Smooth muscle cell (in vitro differentiated cells): Measurements from ENCODE around the gene MYBBP1A. TPM values are rescaled to one million over a fixed set of nuclear protein-coding genes. Genes with fewer than 3 reads are reported as not detected.

Source experiments
- DNase-seq: peaks from one replicate; lab custom pipeline; 2025; ENCODE audit not compliant: unreplicated experiment; lab: John Stamatoyannopoulos, UW
- H2AFZ ChIP-seq: fragments of 200-600 bp; sonication (generic); 2 replicates; pipeline ENCODE4 v1.6.0; 2016; ENCODE audit warnings: antibody characterized with exemption, low read depth, mild to moderate bottlenecking
- H3F3A ChIP-seq: fragments of 200-600 bp; sonication (generic); 2 replicates; pipeline ENCODE4 v1.6.0; 2017; ENCODE audit warnings: antibody characterized with exemption, low read depth
- H3K27ac ChIP-seq: fragments of 200-600 bp; sonication (generic); 2 replicates; pipeline ENCODE4 v1.5.1; 2016; ENCODE audit warnings: low read depth, mild to moderate bottlenecking
- H3K27me3 ChIP-seq: fragments of 200-600 bp; sonication (generic); 2 replicates; pipeline ENCODE4 v1.6.1; 2016; ENCODE audit warnings: low read depth, mild to moderate bottlenecking
- H3K36me3 ChIP-seq: fragments of 200-600 bp; sonication (generic); 2 replicates; pipeline ENCODE4 v1.5.1; 2016; ENCODE audit warnings: low read depth
- H3K4me1 ChIP-seq: fragments of 200-600 bp; sonication (generic); 2 replicates; pipeline ENCODE4 v1.5.1; 2016; ENCODE audit warnings: low read depth
- H3K4me2 ChIP-seq: fragments of 200-600 bp; sonication (generic); 2 replicates; pipeline ENCODE4 v1.6.0; 2016; ENCODE audit warnings: mild to moderate bottlenecking
- H3K4me3 ChIP-seq: fragments of 200-600 bp; sonication (generic); 2 replicates; pipeline ENCODE4 v1.5.1; 2016; ENCODE audit warnings: mild to moderate bottlenecking
- H3K79me2 ChIP-seq: fragments of 200-600 bp; sonication (generic); 2 replicates; pipeline ENCODE4 v1.6.0; 2016; ENCODE audit warnings: low read depth, mild to moderate bottlenecking
- H3K9ac ChIP-seq: fragments of 200-600 bp; sonication (generic); 2 replicates; pipeline ENCODE4 v1.6.0; 2016; ENCODE audit warnings: low read depth
- H3K9me3 ChIP-seq: fragments of 200-600 bp; sonication (generic); replicated peaks from 2 replicates; pipeline ENCODE4 v1.5.1; 2016; ENCODE audit warnings: low read depth
- H4K20me1 ChIP-seq: fragments of 200-600 bp; sonication (generic); 2 replicates; pipeline ENCODE4 v1.6.0; 2016; ENCODE audit warnings: low read depth
- WGBS: methylation state at CpG from one replicate; pipeline ENCODE4 v1.1.7; 2016; ENCODE audit warnings: low lambda C conversion rate; 5-methylcytosine and 5-hydroxymethylcytosine counted together
- polyA plus RNA-seq: library from polyadenylated mRNA; unstranded; fragments of >200 nt; fragmentation: Nextera tagmentation; extraction: Ambion mirVana; gene quantifications from 2 replicates; pipeline ENCODE4 v1.2.1, GENCODE V29; 2016
- total RNA-seq: library from RNA; depleted of rRNA; stranded (reverse); fragments of >200 nt; gene quantifications from 2 replicates; pipeline ENCODE4 v1.2.3, GENCODE V29; 2014
- TF ChIP-seq, protein P1 (sequence below): fragments of 200-600 bp; sonication (generic); IDR thresholded peaks from 2 replicates; pipeline ENCODE4 v1.5.1; 2017; ENCODE audit warnings: borderline replicate concordance, mild to moderate bottlenecking, antibody characterized with exemption; ENCODE audit not compliant: insufficient read depth, poor library complexity, severe bottlenecking

The MYBBP1A gene
- total and polyA plus RNA-seq, 2 experiments from 2014 or later: 18.1 to 33.5 TPM

DNA sequence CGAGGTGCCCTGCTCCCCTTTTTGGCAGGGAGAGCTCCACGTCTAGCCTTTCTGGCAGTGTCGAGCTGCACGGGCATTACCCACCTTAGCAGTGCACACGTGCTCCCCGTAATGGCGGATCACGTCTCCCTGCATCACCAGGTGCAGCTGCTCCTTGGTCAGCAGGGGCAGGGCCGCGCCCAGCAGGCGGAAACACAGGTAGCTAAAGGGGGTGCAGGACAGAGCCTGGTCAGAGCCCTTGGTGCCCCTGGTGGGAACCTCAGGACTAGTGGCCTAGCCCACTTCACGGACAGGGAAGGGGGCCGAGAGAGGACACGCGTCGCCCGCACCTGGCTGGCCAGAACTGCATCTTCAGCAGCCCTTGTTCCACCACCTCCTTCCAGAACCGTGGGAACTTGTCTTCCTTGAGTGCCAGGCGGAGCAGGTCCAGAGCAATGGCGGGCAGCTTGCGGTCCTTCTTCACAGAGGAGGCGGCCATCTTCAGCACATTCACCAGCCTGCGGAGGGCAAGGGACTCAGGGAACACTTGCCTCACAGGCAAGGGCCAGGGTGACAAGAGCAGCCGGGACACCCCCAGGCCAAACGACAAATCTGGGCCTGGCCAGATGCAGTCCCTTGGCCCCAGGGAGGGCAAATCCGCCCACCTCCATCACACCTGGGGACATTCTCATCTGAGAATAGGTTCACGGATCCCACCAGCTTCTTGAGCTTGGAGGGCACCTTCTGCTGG is 3.2 kb downstream of the MYBBP1A start:
- H3F3A ChIP-seq: no peaks in the 10 kb centered on the region
- peaks cover 17% of the 10 kb centered on the region for H3K4me1 ChIP-seq
- H3K4me3 ChIP-seq: no peak overlapping the region
- 95% methylated on average over 27 of the region's 27 CpGs for WGBS
- H3K9ac ChIP-seq: no peak overlapping the region
- no peaks in the 10 kb centered on the region for H3K36me3 ChIP-seq
- no peaks in the 10 kb centered on the region for H4K20me1 ChIP-seq
- peaks cover 18% of the 10 kb centered on the region for H3K79me2 ChIP-seq
- no peak overlapping the region for H2AFZ ChIP-seq
- H3K4me2 ChIP-seq: no peak overlapping the region
- no peaks in the 10 kb centered on the region for H3K27me3 ChIP-seq
- no peaks in the 10 kb centered on the region for H3K9me3 ChIP-seq
- DNase-seq: no peak
- TF ChIP-seq, protein P1, sequence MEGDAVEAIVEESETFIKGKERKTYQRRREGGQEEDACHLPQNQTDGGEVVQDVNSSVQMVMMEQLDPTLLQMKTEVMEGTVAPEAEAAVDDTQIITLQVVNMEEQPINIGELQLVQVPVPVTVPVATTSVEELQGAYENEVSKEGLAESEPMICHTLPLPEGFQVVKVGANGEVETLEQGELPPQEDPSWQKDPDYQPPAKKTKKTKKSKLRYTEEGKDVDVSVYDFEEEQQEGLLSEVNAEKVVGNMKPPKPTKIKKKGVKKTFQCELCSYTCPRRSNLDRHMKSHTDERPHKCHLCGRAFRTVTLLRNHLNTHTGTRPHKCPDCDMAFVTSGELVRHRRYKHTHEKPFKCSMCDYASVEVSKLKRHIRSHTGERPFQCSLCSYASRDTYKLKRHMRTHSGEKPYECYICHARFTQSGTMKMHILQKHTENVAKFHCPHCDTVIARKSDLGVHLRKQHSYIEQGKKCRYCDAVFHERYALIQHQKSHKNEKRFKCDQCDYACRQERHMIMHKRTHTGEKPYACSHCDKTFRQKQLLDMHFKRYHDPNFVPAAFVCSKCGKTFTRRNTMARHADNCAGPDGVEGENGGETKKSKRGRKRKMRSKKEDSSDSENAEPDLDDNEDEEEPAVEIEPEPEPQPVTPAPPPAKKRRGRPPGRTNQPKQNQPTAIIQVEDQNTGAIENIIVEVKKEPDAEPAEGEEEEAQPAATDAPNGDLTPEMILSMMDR: no peak
- no peak overlapping the region for H3K27ac ChIP-seq

DNA sequence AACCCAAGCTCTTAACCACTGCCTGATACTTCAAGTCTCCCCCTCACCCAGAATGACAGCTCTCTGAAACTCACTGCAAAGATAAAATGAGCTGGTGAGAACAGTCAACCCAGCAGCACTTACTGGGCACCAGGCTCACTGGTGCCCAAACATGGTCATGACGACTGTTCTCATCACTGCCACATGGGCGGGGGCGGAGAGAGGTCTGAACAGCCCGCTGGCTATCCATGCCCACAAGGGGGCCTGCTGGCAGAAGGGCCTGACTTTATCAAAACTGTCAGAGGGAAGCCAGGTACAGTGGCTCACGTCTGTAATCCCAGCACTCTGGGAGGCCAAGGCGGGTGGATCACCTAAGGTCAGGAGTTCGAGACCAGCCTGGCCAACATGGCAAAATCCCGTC is 4.0 kb downstream of the MYBBP1A start:
- 94% methylated on average over 8 of the region's 8 CpGs for WGBS
- Histone ChIP-seq H3K27me3 (no peaks in the 10 kb centered on the region), H3K4me2 (no peak overlapping the region), H3K9me3 (no peaks in the 10 kb centered on the region), H3K27ac (no peak overlapping the region), H3K4me3 (no peak overlapping the region), H3K9ac (no peak overlapping the region), H3K36me3 (no peaks in the 10 kb centered on the region), H2AFZ (no peak overlapping the region), H4K20me1 (no peaks in the 10 kb centered on the region), H3K79me2 (peaks cover 18% of the 10 kb centered on the region), H3K4me1 (peaks cover 17% of the 10 kb centered on the region), H3F3A (no peaks in the 10 kb centered on the region)
- TF ChIP-seq, protein P1: no peak
- no peak for DNase-seq

DNA sequence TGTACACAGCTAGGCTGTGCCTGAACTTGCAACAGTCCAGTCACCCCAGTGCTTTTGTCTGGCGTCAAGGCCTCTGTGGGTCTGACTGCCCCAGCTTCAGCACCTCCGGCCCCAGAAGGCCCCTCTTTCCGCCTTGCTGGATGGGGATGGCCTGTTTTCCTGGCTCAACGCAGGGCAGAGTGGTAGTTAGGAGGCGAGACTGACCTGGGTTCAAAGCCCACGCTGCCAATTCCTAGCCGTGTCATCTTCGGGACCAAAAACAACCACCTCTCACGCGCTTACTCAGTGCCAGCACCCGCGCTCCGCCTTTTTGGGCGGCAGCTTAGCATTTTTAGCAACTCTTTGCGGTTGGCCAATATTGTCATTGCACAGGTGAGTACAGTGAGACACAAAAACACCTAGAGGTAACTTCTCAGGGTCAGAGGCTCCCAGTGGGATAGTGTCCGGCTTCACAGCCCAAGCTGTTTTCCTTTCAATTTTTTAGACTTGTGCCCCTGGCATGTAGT is 4.6 kb downstream of the MYBBP1A start:
- WGBS: 98% methylated on average over 16 of the region's 16 CpGs
- no peak overlapping the region for H3K27ac ChIP-seq
- no peaks in the 10 kb centered on the region for H3K36me3 ChIP-seq
- no peak overlapping the region for H3K4me3 ChIP-seq
- H3K27me3 ChIP-seq: no peaks in the 10 kb centered on the region
- no peak overlapping the region for H2AFZ ChIP-seq
- H3K4me2 ChIP-seq: no peak overlapping the region
- peaks cover 18% of the 10 kb centered on the region for H3K79me2 ChIP-seq
- H3K9ac ChIP-seq: no peak overlapping the region
- no peaks in the 10 kb centered on the region for H3K9me3 ChIP-seq
- H3K4me1 ChIP-seq: peaks cover 11% of the 10 kb centered on the region
- H4K20me1 ChIP-seq: no peaks in the 10 kb centered on the region
- no peaks in the 10 kb centered on the region for H3F3A ChIP-seq
- no peak for DNase-seq
- TF ChIP-seq, protein P1: no peak
